Hematopoietic multipotent progenitor cell treated with erythropoietin and hydrocortisone succinate and interleukin-3 and kit ligand, for 6 days (in vitro differentiated cells): ENCODE measurements around the gene WDR88.
"Not testable (repeated sequence)": the region's sequence is repeated elsewhere in the genome, so short reads cannot be mapped to it uniquely, and the experiment has no call there.

Experiments
- DNase-seq: peaks from one replicate; pipeline ENCODE4 v3.0.0-alpha.2; 2015

Gene WDR88, protein sequence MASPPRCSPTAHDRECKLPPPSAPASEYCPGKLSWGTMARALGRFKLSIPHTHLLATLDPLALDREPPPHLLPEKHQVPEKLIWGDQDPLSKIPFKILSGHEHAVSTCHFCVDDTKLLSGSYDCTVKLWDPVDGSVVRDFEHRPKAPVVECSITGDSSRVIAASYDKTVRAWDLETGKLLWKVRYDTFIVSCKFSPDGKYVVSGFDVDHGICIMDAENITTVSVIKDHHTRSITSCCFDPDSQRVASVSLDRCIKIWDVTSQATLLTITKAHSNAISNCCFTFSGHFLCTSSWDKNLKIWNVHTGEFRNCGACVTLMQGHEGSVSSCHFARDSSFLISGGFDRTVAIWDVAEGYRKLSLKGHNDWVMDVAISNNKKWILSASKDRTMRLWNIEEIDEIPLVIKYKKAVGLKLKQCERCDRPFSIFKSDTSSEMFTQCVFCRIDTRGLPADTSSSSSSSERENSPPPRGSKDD

DNA sequence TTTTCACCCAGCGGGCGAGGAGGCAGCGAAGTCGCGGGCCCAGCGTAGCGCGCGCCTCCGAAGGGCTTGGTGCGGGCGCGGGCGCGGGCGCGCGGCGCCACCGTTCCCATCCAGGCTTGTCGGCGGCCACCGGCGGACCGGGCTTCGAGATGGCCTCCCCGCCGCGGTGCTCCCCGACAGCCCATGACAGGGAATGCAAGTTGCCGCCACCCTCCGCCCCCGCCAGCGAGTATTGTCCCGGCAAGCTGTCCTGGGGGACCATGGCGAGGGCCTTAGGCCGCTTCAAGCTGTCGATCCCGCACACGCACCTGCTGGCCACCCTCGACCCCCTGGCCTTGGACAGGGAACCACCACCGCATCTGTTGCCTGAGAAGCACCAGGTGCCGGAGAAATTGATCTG is at the start of gene WDR88:
WDR88 (plus strand) TSS at position 94 of the 400 bp plus-strand sequence; CDS start at position 150, 56 bp downstream.
- DNase-seq = no peak

DNA sequence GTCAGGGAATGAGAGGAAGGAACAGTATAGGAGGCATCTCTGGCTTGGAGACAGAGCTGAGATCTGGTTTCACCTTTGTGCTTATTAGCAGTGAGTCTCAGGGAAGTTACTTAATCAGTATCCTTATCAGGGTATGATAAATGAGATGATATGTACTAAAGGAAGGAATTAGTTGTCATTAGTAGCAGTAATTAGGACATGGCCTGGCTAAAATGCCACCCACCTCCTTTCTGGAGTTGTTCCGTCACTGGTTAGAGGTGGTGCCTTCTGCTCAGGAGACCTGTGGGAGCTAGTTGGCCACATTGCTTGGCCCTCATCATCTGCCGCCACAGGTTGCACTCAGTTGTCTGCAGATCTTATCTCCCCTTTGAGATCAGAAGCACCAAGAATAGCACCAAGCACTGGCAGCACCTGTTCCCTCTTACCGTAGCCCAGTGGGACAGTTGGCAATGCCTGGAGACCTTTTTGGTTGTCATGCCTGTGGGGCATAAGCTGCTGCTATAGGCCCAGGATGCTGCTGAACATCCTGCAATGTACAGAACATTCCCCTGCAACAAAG is 46.3 kb upstream of the WDR88 start:
- no peak for DNase-seq

DNA sequence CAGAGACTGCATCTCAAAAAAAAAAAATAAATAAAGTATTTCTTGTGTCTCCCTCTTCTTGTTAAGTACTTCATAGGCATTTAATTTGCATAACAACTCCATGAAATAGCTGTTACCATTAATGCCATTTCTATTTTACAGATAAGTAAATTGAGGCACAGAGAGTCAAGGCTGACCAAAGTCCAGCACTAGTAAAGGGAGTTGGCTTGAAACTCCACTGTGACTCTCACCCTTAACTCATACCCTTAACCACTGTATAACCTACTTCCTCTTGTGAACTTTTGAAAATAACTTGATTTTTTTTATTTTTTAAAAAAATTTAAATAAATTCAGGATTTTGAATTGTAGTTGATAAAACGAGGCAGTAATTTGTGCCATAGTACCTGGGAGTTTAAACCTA is 45.0 kb upstream of the WDR88 start:
- DNase-seq = no peak

DNA sequence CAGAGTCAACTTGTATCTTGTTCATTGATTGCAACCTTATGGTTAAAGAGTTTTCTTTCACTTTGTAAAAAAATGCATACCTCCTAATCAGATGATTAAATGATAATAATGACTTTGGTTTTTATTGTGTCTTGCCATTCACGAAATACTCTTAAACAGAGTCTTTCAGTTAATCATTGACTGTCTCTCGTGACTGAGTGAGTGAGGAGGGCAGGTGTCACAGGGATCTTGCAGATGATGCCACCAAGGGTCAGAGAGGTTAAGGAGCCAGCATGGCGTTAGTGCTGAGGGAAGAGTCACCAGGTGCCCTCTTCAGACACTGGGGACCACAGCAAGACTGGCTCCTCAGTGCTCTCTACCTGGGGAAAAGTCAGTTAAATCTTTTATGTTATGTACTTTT is 42.9 kb upstream of the WDR88 start:
- DNase-seq = no peak

DNA sequence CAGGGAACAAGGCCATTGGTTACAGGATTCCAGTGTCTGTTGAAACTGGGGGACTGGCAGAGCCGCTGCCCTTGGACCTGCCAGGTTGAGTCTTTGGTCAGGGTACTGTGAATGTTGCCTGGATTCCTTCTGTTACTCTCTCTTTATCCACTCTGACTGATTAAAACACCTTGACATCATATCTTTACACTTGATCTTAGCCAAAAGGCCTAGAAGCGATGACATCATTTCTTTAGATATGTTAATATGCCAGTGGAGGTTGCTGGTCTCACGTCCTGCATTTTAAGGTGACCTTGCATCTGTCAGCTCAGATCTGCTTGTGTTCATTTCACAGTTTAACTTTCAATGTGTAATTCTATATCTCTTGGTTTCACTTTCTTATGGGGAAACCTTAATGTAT is 41.7 kb upstream of the WDR88 start:
- no peak for DNase-seq

DNA sequence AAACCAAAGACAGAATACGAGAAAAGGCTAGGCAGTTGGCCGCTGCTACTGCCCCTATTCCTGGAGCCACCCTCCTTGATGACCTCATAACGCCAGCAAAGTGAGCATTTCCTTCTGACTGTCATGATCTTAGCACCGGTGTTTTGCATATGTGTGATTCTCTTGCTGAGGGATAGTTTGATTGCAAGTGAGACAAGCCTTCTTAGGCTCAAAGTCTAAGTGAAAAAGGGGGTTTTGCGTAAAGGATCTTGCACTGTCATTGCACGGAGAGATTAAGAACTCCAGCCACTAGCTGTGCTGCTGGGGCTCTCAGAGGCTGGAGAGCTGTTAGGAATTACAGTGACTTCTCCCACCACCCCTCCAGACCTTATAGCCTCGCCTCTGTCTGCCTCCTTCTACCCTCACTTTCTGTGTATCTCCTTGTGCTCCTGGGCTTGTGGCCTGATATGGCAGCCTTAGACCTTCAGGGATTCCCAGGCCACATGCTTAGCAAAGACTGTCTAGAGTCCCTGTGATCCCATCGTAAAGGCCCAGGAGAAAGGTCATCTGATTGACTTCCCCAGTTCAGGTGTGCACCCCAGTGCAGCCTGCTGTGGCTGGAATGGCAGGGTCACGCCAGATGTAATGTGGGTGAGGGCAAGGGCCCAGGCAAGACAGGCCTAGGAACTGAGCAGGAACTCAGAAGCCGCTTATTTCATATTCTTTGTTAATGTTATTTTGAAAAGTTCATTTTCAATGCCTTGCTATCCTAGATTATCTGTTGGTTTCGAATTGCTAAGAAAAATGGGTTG is 38.3 kb upstream of the WDR88 start:
- no peak for DNase-seq

DNA sequence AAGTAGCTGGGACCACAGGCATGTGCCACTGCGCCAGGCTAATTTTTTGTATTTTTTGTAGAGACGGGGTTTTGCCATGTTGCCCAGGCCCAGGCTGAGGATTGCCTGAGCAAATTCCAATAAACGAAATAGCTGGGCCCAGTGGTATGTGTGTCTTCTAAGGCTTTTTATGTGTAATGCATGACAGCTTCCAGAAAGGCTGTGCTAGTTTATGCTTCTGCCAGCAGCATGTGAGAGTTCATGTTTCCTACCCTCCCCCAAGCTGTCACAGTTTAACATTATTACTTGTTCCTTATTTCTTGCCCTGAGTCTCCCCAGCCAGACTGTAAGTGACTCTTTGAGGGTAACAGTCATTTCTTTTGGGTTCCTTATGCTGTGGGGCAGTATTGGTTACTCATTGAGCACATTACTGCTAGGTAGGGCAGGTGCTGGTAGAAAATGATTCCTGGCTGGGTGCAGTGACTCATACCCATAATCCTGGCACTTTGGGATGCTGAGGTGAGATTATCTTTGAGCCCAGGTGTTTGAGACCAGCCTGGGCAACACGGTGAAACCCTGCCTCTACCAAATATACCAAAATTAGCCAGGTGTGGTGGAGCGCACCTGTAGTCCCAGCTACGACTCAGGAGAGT is 37.4 kb upstream of the WDR88 start:
- DNase-seq = no peak

DNA sequence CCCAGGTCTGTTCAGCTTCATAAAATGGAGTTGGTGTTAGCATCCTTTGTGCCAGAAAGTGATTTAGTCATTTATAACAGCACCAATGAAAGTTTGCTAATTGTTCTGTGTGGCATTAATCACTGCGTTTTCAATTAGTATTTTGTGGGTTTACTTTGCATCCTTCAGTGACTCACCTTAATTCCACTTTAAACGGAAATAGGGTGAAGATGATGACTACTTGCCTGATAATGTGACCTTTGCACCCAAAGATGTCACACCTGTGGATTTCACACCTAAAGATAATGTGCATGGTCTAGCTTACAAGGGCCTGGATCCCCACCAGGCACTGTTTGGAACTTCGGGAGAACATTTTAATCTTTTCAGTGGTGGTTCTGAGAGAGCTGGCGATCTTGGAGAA is 35.9 kb upstream of the WDR88 start:
- DNase-seq = no peak

DNA sequence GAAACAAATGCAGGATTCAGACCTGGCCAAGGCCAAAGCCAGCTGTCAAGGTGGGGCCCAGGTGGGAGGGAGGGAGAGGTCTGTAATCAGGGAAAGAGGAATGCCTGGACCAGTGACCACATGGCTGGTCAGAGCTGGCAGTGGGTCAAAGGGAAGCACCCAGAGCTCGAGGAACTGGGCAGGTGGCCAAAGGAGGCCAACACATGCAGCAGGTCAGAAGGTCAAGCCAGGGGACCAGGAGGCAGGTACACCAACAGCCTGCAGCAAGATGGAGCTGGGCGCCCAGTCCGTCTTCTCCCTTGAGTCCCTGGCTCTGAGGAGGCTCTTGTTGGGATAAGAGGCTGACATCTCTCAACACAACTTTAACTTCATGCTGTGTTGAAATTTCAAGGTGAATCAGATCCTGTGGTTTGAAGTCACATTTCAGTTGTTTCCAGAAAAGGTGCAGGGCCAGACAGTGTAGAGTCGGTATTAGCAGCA is 33.8 kb upstream of the WDR88 start:
- no peak for DNase-seq

DNA sequence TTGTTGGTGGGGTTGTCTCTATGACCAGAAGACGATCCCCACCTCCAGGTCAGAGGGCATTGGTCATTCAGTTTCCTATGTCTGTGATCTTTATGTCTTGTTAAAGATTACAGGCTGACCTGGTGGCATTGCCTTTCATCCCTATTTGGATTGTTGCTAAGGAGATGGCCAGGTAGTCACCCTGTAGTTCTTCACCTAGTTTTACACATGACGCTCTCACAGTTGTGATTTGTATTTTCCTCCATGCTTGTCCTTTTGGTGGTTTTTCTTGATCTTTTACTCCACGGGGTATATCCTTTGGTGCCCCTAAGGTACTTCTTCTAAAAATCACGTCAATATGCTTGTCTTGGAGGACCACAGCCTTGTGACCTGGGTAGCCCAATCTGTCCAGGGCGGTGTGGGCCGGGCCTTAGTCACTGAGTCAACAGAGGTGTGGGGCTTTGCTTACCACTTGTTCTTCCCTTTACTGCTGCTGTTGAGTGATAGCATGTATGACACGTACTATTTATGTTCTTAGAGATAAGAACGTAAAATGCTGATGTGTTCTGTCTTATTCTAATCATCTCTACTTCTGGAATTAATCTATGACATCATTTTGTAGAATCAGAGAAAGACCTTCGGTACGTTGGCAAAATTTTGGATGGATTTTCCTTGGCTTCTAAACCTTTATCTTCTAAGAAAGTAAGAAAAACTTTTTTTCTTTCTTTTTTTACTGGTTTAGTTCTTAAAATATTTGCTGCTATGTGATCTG is 30.8 kb upstream of the WDR88 start:
- peak; percentile 25 for DNase-seq

DNA sequence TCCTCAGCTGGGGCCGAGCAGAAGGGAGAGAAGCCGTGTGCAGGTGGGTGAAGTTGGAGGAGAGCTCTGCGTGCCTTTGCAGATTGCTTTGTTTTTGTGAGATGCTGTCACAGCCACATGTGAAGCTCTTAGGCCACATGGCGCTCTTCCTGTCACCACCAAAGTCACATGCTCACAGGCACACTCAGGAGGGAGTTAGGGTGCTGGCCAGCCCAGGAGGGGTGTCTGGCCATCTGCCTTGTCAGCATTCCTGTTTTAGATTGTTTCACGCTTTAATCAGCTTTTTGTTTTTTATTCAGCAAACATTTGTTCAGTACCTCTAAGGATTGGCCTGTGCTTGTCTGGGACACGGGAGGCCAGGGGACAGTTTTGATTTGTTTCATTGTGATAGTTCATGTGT is 29.0 kb upstream of the WDR88 start:
- DNase-seq = no peak

DNA sequence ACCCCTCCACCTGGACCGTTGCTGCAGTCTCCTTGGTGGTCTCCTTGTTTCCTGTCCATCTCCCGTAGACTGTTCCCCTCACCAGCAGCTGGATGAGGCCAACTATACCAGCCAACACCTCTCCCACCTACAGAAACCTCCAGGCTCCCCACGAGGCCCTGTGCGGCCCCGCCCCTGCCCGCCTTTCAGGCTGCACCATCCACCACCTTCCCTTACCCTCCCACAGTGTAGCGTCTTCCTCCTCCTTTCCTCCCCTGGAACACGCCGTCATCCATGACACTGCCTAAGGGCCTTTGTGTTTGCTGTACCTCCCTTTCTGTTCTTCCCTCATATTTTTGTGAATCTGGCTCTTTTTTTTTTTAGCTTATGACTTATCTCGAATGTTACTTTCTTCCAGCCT is 23.8 kb upstream of the WDR88 start:
- no peak for DNase-seq

DNA sequence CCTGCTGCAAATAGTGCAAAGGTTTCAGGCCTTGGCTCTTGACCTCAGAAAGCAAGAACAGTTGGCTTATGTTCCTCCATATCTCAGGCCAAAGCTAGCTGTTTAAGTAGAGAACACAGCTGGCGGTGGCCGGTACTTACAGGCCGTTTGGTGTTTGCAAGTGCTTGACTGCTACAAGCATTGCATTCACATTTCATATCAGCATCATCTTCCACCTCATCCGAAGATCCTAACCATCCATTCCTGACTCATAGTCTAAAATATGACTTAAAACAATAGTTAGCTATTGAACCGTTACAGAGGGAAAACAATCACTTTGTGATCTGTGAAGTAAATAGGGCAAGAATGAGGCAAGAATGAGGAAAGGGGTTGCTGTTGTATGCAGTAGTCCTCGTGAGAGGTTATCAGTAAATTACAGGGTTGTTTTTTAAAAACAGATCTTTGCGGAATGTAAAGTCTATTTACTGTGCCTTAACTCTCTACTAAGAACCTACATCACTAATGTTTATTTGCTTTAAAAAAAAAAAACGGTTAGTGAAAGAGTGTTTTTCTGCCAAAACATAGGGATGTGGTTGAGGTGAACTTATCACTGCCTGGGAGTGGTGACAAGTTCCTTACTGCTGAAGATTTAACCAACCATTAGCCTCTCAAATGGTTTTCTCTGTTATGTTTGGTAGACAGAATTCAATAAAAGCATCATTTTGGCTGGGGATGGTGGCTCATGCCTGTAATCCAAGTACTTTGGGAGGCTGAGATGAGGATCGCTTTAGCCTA is 21.6 kb upstream of the WDR88 start:
- DNase-seq = no peak

DNA sequence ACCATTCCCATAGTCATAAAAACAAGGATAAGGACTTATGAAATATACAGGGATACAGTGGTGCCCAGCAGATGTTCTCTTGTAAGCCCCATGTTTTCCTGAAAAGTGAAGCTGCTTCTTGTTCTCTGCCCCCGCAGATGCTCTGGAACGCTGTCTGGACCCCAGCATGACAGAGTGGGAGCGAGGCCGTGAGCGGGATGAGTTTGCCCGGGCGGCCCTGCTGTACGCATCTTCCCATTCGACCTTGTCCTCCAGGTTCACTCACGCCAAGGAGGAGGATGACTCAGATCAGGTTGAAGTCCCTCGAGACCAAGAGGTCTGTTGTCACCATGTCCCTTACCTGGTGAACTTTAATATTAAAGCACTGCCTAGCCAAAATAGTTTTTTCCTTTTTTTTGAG is 20.3 kb upstream of the WDR88 start:
- no peak for DNase-seq

DNA sequence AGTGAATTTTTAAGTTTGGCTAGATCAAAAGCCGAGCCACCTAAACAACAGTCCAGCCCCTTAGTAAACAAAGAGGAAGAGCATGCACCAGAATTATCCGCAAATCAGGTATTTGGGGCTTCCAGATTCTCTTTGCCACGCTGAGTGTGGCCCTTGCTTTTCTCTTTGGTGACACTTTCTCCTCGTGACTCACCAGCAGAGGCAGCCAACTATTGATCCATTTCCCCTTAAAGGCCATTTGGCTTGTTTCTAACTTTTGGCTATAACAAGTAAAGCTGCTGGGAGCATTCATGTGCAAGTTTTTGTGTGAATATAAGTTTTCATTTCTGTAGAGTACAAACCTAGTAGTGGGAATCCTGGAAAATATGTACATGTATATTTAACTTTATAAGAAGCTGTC is 17.6 kb upstream of the WDR88 start:
- no peak for DNase-seq

DNA sequence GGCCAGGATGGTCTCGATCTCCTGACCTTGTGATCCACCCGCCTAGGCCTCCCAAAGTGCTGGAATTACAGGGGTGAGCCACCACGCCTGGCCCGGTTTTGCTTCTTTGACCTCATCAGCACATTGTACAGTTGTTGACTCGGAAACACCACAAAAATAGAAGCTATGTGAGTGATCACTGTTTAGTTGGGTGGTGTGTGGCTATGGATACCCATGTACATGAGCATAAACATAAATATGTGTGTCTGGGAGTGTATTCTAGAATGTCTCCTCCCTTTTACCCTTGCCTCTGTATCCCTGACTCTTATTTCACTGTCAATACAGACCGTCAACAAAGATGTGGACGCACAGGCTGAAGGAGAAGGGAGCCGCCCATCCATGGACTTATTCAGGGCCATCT is 14.4 kb upstream of the WDR88 start:
- no peak for DNase-seq

DNA sequence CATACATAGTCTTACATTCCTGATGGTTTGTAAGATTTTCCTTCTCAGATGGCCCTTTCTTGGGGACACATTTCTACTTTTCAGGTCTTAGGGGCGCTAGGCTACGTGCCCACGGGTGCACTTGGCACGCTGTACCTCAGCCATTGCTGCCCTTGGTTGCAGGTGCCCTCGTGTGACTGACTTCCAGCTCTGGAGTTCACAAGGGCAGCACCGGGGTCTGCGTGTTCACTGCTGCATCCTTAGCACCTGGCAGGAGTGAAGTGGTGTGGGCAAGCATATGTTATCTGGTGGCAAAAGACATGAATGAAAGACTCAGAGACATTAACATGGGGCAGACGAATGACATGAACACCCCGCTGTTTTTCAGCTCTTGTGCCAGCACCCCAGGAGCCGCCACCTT is 13.3 kb upstream of the WDR88 start:
- DNase-seq = no peak

DNA sequence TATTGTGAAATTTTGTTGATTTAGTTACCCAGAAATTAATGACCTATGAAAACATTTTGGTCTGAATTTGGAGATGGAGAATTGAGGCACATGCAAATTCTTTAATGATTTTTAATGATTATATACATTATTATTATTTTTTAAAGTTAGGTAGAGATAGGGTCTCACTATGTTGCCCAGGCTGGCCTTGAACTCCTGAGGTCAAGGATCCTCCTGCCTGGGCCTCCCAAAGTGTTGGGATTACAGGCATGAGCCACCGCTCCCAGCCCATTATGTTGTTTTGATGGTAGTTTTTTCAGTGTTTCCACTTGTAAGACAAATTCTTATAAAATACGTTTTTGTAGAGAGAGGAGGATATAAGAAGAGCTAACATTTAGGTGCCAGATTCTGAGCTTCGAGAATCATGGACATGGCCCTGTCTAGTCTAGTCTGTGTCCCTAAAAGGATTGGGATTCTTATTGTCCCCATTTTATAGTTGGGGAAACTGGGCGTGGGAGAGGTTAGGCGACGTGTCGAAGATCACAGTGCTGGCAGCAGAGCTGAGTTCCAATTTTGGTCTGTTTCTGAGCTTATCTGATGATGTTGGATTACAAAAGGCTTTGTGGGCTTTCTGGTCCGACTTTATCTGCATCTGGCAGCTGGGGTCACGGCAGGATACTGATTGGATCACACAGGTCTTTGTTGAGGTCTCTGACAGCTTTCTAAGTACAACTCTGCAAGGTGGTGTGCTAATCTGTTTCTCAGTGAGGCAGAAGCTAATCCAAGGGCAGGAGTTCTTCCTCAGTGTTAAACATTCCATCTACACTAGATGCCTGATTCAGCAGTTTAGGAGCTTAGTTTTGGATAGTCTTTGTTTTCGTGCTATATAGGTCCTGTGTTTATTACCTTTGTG is 7.5 kb upstream of the WDR88 start:
- peak; percentile 91 for DNase-seq

DNA sequence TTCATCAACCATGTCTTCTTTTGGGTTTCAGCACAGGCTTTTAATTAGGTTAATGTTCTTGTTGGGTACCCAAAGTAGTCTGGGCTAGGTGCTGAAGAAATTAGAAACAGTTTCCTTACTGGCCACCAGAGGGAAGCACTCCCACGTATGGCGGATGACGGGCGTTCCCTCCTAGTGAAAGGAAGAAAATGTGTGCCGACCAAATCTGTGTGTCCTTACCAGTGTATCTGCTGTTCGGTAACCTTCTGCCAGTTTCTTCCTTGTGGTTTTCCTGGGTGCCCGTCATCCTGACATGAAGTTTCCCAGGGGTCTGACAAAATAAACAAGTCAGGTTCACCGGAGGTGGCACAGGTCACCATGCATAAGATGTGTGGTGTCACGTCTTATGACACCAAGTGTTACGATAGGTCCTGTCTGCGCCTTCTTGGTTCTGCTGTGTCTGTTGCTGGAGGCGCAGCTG is 6.0 kb upstream of the WDR88 start:
- peak; percentile 84 for DNase-seq

DNA sequence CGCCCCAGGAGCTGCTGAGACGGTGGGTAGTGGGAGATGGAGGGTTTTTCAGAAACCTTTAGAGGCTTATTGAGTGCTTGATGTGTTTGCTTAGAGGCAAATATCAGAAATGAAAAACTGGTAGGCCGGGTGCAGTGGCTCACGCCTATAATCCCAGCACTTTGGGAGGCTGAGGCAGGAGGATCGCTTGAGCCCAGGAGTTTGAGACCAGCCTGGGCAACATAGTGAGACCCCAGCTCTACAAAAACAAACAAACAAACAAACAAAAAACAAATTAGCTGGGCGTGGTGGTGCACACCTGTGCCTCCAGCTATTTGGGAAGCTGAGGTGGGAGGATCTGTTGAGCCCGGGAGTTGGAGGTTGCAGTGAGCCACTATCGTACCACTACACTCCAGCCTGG is 5.2 kb upstream of the WDR88 start:
- DNase-seq = not testable (repeated sequence)

DNA sequence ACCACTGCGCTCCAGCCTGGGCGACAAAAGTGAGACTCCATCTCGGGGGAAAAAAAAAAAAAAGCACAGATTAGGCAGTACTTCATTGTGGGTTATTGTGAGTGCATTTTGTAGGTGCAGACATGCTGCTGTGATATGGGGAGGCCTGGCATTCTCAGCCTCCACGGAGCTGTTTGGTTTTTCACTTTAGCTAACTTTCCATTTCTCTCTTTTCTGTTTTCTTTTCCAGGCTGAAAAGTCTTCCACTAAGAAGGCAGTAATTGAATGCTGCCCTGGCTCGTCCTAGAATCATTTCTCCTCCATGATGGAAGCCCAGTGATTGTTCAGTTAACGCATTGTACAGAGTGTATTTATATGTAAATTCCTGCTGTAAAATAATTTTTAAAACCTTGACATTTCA is 2.0 kb upstream of the WDR88 start:
- DNase-seq = no peak
